K562 (cell line): ENCODE data around the gene MATR3. TPM values are rescaled to one million over a fixed set of nuclear protein-coding genes. Genes with fewer than 3 reads are reported as not detected.

Experiments
- CREB3 ChIP-seq: fragments of 450-650 bp; conservative IDR thresholded peaks from 2 replicates; pipeline ENCODE4 v1.6.1; 2016; ENCODE audit warnings: missing genetic modification characterization, low read depth, mild to moderate bottlenecking, missing compliant biosample characterization, moderate library complexity
- LARP7 ChIP-seq: fragments of 450-650 bp; IDR thresholded peaks from 2 replicates; pipeline ENCODE4 v1.6.1; 2016
- MGA ChIP-seq: fragments of 450-650 bp; IDR thresholded peaks from 2 replicates; pipeline ENCODE4 v1.6.1; 2016; ENCODE audit warnings: mild to moderate bottlenecking, moderate library complexity
- MTA3 ChIP-seq: fragments of 450-650 bp; formaldehyde crosslinking; IDR thresholded peaks from 2 replicates; pipeline ENCODE4 v1.6.1; 2017; ENCODE audit warnings: mild to moderate bottlenecking, borderline replicate concordance
- MTF1 ChIP-seq: fragments of 250-450 bp; sonication (Bioruptor Pico); IDR thresholded peaks from 2 replicates; pipeline ENCODE4 v1.9.0; 2021; ENCODE audit warnings: moderate library complexity, mild to moderate bottlenecking, inconsistent platforms, borderline replicate concordance
- NCOA2 ChIP-seq, 2 experiments: fragments of 450-650 bp; IDR thresholded peaks; 2 replicates each; pipeline ENCODE4 v1.6.1; 2018; ENCODE audit warnings: mild to moderate bottlenecking in 2 of 2, moderate library complexity in 1 of 2; ENCODE audit not compliant: partially characterized antibody in 2 of 2
- NELFE ChIP-seq: IDR thresholded peaks from 2 replicates; pipeline ENCODE4 v1.6.1; 2011; ENCODE audit warnings: mild to moderate bottlenecking; ENCODE audit not compliant: insufficient read depth, insufficient read length
- NFIX ChIP-seq: fragments of 250-450 bp; sonication (Bioruptor Pico); IDR thresholded peaks from 2 replicates; pipeline ENCODE4 v1.4.0; 2020; ENCODE audit warnings: low read depth, mild to moderate bottlenecking, moderate library complexity
- RNF2 ChIP-seq: sonication (generic); IDR thresholded peaks from 2 replicates; pipeline ENCODE4 v1.6.1; 2016
- SMC3 ChIP-seq: conservative IDR thresholded peaks from 2 replicates; pipeline ENCODE4 v1.6.1; 2011; ENCODE audit warnings: low read depth, low read length, improper control_type of control experiment; ENCODE audit not compliant: insufficient read depth
- YBX1 ChIP-seq: fragments of 450-650 bp; IDR thresholded peaks from 2 replicates; pipeline ENCODE4 v1.7.1; 2016; ENCODE audit warnings: mild to moderate bottlenecking
- ZNF695 ChIP-seq: fragments of 450-650 bp; formaldehyde crosslinking; IDR thresholded peaks from 2 replicates; pipeline ENCODE4 v1.4.0; 2020; ENCODE audit warnings: mild to moderate bottlenecking, moderate library complexity
- ZNF740 ChIP-seq, 3 experiments: fragments of 200-800 bp in 1 of 3; sonication (Bioruptor generic) in 1 of 3; sonication (generic) in 1 of 3; formaldehyde crosslinking in 1 of 3; IDR thresholded peaks; 2 replicates each; pipeline versions ENCODE4 v1.6.1 to v1.8.0; 2016 to 2022; ENCODE audit warnings: mild to moderate bottlenecking in 2 of 3, missing compliant biosample characterization in 2 of 3, missing genetic modification characterization in 2 of 3, missing genetic modification reagents in 1 of 3
- ZNF766 ChIP-seq: fragments of 200-800 bp; sonication (Bioruptor generic); conservative IDR thresholded peaks from 2 replicates; pipeline ENCODE4 v1.6.1; 2016; ENCODE audit warnings: missing genetic modification characterization, missing compliant biosample characterization
- polyA plus RNA-seq, 8 experiments: library from polyadenylated mRNA; depleted of rRNA in 4 of 8; stranded (reverse) in 5 of 8; unstranded in 3 of 8; fragments of >200 nt; fragmentation: Nextera tagmentation in 2 of 8; fragmentation: Illumina TruSeq in 1 of 8; extraction: Ambion mirVana in 2 of 8; extraction: Trizol in 1 of 8; gene quantifications; 2 replicates each; pipeline versions ENCODE4 v1.2.1 to v1.2.3, GENCODE V29; 2011 to 2014; ENCODE audit warnings: inconsistent platforms in 1 of 8, missing spikeins in 1 of 8
- total RNA-seq, 7 experiments: library from RNA; depleted of rRNA in 6 of 7; stranded (reverse); fragments of >200 nt in 6 of 7; fragmentation: Illumina TruSeq in 2 of 7; extraction: Trizol in 2 of 7; gene quantifications; 2 replicates each; pipeline versions ENCODE4 v1.2.1 to v1.2.3, GENCODE V29; 2011 to 2021; ENCODE audit warnings: low replicate concordance in 1 of 7

MATR3 gene
- total and polyA plus RNA-seq, 9 of the 15 experiments (the other 6 are each of a cell fraction or from before 2014, with no cell fraction given), result 150 to 425 (median 263) TPM

DNA sequence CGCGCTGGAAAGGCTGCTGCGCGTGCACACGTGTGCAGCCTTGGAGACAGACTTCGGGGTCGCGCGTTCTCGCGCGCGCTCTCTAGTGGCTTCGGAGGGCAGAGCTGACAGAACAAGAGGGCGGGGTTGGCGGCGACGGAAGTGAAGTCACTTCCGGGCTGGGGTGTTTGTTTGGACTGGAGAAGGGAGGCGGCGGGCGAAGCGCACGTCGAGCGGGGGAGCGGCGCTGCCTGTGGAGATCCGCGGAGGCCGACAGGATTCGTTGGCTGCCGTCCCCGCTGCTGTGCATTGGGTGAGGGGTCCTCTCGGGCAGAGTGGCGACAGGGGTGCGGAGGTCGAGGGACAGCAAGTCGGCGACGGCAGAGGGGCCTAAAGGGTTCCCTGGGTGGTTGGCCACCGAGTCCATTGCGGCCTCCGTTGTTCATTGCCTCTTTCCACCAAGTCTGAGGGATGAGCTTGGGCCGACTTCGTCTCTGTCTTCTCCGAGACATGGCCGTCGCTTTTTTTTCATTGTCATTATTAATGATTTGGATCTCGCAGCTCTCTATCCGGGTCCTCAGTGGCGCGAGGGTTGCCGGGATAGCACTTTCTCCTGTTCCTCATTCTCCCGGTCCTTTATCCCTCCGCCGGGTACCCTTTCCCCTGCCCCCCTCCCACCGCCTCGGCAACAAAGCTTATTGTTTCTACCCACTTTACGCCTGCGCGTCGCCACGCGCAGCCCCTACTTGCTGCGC lies 48.3 kb downstream of the MATR3 start, which contains the start of gene PAIP2 (continued):
- TF ChIP-seq ZNF740 (CRISPR knock-in tag; IDR thresholded peaks at IDR 0.05) (no peak; the same call in 1 of the 2 replicates), ZNF740 (tag; IDR thresholded peaks at IDR 0.05) (no peak), ZNF695 (CRISPR knock-in tag) (no peak), MTA3 (peak; percentile 86; the same call in 1 of the 2 replicates), MGA (peak; percentile 28; the same call in 1 of the 2 replicates), NFIX (CRISPR knock-in tag) (no peak), ZNF766 (CRISPR knock-in tag) (no peak), LARP7 (peak; percentile 78; the same call in 1 of the 2 replicates), RNF2 (peak; percentile 71), YBX1 (no peak), MTF1 (CRISPR knock-in tag) (no peak), SMC3 (0 out of 2 replicates have a peak, but pooled peaks have one; percentile 31), CREB3 (tag) (0 out of 2 replicates have a peak, but pooled peaks have one; percentile 39), NELFE (no peak), NCOA2 (IDR thresholded peaks at IDR 0.05; ENCODE audit: partially characterized antibody in 2 of 2) (no peak)
